GM21447 (cell line): ENCODE data around the gene APRT.

Experiments
- ATAC-seq: cut with Tn5 transposase; IDR thresholded peaks from one replicate; pipeline ENCODE4 v1.9.1; 2021; ENCODE audit not compliant: unreplicated experiment

Gene APRT, protein sequence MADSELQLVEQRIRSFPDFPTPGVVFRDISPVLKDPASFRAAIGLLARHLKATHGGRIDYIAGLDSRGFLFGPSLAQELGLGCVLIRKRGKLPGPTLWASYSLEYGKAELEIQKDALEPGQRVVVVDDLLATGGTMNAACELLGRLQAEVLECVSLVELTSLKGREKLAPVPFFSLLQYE

DNA sequence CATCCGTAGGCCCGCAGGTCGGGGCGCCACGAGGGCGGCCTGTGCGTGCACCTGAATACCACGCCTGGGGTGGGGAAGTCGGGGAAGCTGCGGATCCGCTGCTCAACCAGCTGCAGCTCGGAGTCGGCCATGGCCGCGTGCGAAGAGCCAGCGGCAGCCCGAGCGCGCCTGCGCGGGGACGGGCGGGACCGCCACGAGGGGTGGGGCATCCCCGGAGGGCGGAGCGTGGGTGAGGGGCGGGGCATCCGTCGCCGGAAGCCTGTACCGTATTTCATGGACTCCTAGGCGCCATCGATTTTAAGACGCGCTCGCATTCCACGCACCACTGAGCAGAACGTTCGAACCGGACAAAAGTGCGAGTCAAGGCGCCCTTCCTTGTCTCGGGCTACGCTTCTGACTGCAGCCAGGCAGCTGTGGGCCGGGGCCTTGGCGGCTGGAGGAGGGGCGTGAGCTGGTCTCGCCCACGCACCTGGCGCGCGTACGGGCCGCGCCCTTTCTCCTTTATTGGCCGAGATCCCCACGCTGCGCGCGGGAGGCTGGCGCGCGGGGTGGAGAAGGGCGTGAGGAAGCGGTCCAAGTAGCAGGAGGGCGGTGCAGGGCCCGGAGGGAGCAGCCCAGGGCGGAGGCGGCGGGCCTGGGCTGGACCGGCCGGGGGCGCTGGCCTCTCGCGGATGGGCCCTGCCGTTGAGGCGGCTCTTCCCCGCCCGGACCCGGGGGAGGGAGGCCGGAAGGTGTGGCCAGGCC, at the start of gene APRT:
APRT (minus strand) TSS at position 160 of the 744 bp plus-strand sequence; CDS start at position 131, 29 bp downstream.
- ATAC-seq, result peak; percentile 74

DNA sequence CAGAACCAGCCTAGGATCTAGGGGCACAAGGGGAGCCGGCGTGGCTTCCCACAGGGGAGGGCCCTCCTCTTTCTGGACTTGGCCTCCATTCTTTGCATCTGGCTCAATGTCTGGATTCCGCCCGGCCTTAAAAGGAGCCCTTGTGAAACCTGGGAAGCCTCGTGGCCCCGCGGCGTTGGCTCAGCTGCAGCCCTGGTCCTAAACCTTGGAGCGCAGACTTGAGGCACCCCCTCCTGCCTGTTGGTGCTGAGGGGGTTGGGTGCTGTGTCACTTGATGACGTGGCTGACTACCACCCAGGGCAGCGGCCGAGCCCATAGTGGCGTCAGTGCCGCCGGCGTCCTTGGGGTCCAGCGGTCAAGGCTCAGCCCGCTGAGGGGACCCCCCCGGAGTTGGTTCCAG, 49.6 kb upstream of the APRT start:
- no peak for ATAC-seq

DNA sequence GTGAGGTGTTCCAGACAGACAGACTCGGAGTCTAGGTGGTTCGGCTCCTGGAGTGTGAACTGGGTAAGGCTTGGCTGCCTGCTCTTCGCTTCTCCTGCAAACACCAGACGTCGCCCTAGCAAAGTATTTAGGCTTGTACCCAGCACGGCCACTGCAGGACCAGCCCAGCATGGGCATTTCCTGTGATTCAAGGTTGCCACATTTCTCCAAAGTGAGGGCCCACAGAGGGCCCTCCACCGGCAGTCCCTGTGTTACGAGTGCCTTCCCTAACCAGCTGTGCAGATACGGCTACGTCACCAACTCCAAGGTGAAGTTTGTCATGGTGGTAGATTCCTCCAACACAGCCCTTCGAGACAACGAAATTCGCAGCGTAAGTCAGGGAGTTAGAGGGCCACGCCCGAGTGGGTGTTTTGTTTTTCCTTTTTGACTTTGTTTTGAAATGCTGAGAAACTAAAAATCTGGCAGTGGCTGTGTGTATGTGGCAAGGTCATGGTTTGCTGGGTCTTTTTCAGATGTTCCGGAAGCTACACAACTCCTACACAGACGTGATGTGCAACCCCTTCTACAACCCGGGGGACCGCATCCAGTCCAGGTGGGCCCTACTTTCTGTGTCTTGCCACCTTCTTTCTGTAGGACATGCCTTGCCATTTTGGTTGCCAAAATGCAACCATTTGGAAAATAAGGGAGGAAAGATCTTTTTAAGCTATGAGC, 47.8 kb upstream of the APRT start:
- no peak for ATAC-seq

DNA sequence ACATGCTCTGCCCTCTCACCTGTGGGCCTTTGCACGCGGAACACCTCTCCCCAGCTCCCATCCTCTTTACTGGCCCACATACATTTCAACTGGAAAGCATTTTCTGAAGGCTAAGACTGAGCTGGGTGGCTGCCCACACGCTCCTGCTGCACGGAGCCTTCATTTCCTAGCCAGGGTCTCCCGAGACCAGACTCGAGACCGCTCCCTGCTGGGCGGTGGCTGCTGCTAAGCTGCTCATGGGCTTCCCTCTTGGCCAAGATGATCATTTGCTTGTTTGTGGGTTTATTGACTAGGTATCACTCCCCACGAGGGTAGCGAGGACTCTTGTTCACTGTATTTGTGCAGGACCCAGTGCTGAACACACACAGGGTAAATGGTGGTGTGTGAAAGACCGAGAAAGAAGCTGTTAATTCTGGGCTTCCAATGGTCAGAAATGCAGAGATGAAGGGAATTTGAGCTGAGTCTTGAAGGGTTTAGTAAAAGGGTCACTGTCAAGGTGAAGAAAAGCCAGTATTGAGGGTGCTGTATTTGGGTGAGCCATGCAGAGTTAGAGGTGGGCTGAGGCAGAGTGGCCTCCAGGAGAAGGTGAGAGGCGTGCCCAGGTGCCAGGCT, 46.1 kb upstream of the APRT start:
- ATAC-seq, result peak; percentile 45

DNA sequence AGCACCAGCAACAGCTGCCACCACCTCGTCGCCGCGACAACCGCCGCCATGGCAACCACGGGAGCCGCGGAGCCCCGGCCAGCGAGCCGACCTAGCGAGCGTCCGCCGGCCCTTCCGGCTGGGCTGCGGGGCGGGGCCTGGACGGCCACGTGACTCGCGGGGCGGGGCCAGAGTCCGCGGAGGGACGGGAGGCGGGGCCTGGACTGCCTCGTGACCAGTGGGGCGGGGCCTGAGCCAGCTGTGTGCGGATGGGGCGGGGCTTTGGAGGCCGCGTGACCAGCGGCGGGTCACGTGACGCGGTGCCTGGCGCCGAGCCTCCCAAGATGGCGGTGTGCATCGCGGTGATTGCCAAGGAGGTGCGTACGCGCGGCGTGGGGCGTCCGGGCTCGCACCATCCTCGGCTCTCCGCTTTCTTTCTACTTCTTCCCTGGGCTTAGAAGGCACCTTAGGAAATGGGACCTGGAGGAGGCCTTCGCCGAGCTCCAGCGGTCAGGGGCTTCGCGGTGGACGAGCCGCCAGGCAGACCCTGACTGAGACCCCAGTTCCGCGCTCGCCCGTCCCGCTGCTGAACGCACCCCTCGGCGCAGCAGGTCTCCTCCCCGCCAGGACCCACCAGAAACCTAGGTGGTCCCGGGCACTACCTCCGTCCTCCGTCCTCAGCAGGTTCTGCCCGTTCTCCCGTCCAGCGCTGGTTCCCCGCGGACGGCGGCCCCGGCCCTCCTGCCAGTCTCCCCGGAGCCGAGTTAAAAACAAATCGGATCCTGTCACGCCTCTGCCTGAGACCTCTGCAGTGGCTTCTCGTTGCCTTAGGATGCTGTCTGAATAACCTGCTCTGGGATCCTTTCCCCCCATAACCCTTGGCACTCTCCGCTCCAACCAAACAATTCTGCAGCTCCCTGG, 45.4 kb upstream of the APRT start, which contains the start of the genes GALNS and TRAPPC2L:
GALNS (minus strand) TSS at position 120 of the 900 bp plus-strand sequence; CDS start at position 50, 70 bp downstream.
TRAPPC2L (plus strand) TSS at position 300 of the 900 bp plus-strand sequence; CDS start at position 324, 24 bp downstream.
- peak; percentile 63 for ATAC-seq

DNA sequence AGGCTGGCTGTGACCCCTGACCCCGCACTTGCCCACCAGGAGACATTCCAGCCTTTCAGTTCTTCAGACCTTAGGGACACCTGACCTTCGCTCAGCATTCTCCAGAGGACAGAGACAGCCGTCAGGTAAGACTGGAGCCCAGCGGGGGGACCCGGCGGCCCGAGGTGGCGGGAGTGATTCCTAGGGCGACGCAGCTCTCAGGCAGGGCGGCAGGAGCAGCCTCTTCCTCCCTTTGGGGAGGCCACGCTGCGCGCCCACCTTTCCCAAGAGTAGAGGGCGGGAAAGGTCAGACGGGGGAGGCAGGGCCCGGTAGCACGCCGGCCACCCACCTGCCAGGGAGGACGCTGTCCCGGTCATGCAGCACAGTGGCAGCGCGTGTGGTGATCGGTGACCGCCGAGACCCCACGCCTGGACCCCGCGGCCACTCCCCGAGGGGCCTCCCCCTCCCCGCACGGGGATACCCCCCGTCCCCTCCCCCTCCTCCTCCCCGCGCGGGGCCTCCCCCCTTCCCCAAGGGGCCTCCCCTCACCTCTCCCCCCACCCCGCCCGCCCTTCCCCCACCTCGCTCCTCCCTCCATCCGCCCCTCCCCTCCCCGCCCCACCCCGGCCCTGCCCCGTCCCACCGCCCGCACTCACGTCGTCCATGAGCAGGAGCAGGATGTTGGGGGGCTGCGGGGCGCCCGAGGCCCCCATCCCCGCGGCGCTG, 44.5 kb upstream of the APRT start:
- no peak for ATAC-seq

DNA sequence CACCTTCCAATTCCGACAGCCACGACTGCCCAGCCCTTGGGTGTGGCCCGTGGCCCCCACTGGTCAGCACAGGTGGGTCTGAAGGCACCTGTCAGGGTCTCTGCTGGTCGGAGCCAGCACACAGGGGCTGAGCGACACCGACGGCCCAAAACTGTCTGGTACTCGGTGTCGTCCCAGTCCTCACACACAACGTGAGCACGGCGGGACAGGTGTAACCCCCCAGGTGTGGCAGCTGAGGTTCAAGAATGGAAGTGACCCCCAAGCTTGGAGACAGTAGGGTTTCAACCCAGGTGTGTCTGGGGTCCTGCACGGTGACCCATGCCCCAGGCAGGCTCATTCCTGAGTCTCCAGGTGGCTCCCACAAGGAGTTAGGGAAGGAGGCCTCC, 44.0 kb upstream of the APRT start:
- ATAC-seq, result no peak

- ATAC-seq, result no peak
Measured at GRCh38 chr16:88855176-88855575, 43.4 kb upstream of the APRT start.

DNA sequence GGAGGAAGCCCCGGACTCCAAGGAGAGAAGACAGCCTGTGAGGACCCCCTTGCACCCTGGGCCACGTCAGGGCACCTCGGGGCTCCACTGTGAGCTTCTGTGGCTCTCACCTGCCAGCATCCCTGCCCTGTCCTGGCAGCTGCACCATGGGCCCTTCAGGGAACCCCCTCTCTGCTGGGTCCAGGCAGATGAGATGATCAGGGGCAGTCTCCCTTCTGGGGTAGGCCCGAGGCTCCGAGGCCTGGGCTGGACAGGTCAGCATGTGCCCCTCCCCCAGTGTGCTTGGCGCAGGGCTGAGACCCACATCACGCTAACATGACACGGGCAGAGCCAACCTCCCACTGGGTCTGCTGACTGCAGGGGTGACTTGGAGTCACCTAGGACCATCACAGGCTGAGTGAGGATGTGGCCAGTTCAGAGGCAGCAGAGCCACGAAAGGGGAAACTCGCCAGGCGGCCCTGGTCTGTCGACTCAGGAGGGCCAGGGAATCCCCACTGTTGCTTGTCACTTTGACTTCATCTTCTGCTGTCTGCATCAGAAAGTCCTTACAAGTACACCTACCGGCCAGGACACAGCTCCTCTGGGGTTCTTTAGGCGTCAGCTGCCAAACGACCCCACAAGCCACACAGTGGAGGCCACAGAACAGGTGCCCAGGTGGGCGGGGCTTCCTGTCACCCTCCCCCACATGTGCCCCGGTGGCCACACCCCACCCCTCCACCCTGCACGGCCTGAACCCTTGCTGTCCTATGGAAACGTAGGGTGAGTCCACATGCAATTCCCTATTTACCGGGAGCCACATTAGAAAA, 42.8 kb upstream of the APRT start:
- no peak for ATAC-seq

DNA sequence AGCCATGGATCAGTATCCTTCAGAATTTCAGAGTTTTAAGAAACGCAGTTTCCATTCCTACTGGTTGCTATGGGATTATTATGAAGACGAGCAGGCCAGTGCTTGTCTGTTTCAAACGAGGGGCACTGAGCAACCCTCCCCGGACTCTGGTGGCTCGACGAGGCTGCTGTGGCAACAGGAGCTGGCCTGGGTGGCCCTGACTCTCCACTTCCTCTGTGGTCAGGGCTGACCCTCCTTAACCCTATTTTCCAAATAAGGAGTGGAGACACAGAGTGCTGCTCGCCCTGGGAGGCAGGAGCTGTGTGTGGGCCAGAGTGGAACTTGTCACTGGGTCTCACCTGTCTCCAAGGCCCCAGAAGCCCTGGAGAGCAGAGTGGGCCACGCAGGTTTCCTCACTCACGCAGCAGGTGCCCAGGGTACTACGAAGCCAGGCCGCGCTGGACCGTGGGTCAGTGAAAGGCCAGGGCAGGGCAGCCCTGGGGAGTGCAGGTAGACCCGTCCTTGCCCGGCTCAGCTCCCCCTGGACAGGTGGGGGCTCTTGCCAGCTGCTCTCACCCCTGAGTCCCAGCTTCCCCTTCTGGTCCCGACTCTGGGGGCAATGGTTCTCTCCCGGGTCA, 41.7 kb upstream of the APRT start:
- no peak for ATAC-seq

DNA sequence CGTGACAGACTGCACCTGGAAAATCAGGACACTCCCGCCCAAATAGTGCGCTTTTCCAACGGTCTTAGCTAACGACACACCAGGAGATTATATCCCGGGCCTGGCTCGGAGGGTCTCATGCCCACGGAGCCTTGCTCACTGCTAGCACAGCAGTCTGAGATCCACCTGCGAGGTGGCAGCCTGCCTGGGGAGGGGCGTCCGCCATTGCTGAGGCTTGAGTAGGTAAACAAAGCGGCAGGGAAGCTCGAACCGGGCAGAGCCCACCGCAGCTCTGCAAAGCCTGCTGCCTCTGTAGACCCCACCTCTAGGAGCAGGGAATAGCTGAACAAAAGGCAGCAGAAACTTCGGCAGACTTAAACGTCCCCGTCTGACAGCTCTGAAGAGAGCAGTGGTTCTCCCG, 39.9 kb upstream of the APRT start:
- ATAC-seq, result no peak

DNA sequence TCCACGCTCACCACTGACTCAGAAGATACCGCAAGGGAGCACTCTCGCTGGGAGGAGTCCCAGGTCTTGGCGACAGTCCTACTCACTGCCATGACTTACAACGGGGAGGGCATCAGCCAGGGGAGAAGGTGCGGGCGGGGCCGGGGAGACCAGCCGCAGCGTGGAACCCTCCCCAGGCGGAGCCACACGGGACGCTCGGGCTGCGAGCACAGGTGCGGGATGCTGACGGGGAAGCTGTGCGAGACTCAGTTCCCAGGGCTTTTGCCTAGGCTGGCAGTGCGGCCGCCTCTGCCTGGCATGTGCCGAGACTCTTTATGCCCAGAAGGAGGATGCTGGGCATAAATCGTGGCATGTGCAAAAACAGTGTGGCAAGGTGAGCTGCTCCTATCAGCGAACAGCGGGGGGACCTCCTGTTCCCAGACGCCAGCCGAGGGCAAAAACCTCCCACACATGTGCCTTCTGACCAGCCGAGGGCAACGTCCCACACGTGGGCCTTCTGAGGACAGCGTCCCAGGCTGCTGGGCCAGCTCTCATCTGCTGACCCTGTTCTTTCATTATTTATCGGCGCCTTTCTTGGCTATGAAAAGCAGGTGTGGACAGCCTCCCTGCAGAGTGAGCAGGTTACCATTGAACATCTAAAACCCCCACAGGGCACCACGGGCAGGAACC, 38.9 kb upstream of the APRT start:
- no peak for ATAC-seq

GRCh38 chr16:88848557-88848956, 36.8 kb upstream of the APRT start:
- ATAC-seq, result no peak

- ATAC-seq, result no peak
Measured at GRCh38 chr16:88847654-88848053, 35.9 kb upstream of the APRT start.

DNA sequence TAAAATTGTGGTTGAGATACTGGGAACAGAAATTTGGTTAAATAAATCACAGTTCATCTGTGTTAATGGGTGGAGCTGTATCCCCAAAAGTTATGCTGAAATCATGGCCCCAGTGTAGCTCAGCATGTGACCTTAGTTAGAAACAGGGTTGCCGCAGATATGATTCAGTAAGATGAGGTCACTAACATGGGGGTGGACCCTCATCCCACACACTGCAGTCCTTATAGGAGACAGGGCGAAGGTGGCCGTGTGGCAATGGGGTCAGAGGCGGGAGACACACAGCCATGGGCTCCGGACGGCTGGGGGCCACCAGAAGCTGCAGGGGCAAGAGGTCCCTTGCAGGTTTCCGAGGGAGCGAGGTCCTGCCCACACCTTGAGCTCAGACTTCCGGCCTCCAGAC, 34.4 kb upstream of the APRT start:
- ATAC-seq, result no peak

DNA sequence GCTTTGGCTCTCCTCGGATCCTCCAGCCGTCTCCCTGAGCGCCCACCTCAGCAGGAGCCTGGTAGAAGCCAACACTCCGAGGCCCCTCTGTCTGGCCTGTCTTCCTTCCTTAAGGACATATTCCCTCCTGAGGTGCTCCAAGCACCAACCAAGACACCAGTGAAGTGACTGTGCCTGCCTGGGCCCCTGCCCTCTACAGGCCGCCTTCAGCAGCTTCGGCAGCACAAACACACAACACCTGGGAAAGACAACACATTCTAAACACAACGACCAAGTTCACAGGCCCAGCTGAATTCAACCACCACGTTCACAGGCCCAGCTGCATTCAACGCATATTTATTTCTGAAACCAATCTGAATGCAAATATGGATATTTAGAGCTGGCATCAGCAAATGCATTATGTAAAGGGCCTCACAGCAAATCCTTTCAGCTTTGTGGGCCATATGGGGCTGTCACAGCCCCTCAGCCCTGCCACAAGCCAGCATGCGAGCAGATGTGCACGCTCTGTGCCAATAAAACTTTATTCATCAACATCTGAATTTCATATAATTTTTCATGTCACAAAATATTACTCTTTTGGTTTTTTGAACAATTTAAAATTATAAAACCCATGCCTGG, 32.8 kb upstream of the APRT start:
- no peak for ATAC-seq

DNA sequence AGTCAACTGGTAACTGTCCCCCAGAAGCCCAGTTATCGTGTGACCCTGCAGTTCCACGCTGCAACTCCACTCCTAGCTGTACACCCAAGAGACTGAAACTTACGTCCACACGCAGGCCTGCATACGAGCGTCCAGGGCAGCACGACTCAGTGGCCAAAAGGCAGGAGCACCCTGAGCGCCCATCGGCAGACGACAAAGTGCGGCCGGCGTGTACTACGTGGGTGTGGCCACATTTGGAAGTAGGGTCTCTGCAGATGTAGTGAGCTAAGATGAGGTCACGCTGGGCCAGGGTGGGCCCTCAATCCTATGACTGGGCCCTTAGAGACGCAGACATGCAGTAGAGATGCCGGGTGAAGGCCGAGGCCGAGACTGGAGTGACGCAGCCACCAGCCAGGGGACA, 31.5 kb upstream of the APRT start:
- no peak for ATAC-seq

DNA sequence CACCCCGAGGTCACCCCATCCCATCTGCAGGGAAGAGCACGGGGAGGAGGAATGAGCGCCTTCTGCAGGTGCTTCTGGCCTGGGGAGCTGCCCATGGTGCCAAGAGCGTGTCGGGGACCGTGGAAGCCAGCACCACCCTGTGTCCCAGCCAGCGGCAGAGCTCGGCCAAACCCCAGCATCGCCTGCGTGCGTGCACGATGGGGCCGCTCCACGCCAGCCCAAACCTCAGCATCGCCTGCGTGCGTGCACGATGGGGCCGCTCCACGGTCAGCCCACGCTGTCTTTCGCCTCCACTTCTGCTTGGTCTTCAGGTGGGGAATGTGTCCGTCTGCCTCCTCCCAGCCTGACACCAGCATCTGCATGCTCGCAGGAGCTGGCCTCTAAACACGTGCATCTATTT, 31.1 kb upstream of the APRT start:
- ATAC-seq, result no peak
